Measurements from ENCODE around the gene MS4A4E.
"Not testable (repeated sequence)": the region's sequence is repeated elsewhere in the genome, so short reads cannot be mapped to it uniquely, and the experiment has no call there.

The MS4A4E gene

DNA sequence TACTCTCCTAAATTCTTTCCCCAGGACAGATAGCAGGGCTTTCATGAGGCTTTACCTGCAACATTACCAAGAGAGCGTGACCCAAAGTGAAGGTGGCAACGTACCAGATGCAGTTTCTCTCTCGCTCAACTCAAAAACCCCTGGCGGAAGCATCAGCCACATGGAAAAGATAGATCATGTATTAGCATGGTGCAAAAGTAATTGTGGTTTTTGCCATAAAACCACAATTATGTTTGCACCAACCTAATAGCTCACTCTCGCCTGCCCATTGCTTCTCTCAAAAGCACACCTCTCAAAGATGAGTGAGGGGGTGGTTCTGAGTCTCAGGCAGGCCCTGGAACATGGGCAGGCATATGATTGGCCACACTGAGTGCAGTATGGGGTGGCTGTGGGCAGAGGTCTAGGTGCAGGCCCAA, 67.1 kb downstream of the MS4A4E start:
- no peak for DNase-seq (ENCODE audit: insufficient read length, low spot score)
- no peak for TF ChIP-seq POLR2A (IDR thresholded peaks at IDR 0.05; ENCODE audit: low read depth, low read length)
- FAIRE-seq, result no peak

DNA sequence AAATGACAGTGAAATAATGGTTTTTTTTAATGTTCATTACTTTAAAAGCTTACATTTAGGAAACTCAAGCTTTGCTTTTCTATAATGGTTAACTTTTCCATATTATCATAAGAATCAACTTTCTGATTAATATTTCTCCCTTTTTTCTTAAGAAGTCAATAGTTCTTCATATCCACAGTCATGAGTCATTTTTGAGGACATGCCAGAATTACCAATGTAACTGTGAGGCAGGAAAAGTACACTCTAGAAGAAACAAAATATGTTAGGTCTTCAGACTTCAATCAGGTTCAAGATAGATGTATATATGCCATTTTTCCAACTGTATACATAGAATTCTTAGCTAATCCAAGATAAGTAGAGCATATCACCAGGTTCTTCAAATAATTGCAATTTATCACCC, 70.9 kb downstream of the MS4A4E start:
- FAIRE-seq (no peak), DNase-seq (ENCODE audit: insufficient read length, low spot score) (no peak)
- no peak for TF ChIP-seq POLR2A (IDR thresholded peaks at IDR 0.05; ENCODE audit: low read depth, low read length)

DNA sequence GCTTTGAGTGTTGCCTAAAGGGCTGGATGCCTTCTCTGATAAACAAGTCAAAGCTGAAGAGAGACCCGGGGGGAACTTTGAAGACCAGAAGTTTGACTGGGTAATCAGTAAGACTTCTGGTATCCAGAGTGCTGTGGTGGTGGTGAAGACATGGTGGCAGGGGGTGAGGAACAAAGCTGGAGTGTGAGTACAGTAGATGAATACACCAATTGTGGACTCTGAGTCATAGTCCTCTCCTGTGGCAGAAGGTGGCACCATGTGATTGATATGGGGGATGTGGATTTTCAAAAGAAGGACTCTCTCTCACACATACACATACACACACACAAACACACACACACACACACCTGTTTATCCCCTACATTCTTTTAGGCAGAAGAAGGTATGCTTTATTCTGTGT, 72.4 kb downstream of the MS4A4E start:
- FAIRE-seq, result no peak

DNA sequence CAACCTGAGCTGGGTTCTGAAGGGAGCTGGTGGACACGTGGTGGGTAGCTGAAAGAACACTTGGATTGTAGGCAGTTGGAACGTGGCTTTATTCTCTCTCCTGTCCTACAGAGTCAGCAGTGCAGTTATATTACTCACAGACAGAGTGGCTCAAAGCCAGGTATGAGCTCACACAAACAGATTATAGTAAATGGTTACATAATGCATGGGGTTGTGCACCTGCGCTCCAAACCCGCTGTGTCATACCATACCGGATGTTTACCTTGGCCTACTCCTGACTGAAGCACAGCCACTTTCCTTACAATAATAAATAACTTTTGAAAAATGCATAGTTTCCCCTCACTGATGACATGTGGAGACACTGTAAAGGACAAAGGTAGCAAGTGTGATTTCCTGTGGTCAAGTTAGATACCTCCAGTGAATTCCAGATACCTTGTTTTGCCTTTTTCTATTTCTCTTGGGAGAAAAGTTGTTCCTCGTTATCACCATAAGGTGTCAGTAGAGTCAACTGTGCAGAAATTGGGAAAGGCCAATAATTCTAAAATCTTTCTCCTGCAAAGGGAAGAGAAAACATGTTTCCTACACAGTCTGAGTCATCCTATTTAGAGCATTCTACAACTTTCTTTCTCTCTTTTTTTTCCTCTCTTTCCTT, 73.5 kb downstream of the MS4A4E start:
- peak; percentile 6 for DNase-seq (ENCODE audit: insufficient read length, low spot score)
- no peak for TF ChIP-seq POLR2A (IDR thresholded peaks at IDR 0.05; ENCODE audit: low read depth, low read length)
- peak; percentile 80 for FAIRE-seq

More for the DNA sequence above, 72.4 kb downstream of the MS4A4E start:
- no peak for TF ChIP-seq POLR2A (IDR thresholded peaks at IDR 0.05; ENCODE audit: low read depth, low read length)
- DNase-seq (ENCODE audit: insufficient read length, low spot score), result no peak

DNA sequence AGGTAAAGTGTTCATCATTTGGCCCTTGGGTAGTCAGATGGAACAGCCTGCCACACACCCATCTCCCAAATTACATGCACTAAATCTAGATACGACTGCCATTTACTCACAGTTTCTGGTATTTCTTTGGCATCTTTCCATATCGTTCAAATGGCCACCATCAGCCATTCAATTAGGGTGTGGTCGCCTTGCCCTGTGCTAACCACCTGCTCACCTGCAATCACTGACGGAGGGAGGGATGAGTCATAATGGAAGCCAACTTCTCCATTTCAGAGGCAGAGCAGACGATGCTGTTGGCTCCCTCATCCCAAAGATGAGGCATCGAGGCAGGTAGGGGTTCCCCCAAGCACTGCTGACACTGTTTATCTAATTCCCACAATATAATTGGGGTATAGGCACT, 74.6 kb downstream of the MS4A4E start:
- DNase-seq (ENCODE audit: insufficient read length, low spot score) (no peak), FAIRE-seq (no peak)
- no peak for TF ChIP-seq POLR2A (IDR thresholded peaks at IDR 0.05; ENCODE audit: low read depth, low read length)

DNA sequence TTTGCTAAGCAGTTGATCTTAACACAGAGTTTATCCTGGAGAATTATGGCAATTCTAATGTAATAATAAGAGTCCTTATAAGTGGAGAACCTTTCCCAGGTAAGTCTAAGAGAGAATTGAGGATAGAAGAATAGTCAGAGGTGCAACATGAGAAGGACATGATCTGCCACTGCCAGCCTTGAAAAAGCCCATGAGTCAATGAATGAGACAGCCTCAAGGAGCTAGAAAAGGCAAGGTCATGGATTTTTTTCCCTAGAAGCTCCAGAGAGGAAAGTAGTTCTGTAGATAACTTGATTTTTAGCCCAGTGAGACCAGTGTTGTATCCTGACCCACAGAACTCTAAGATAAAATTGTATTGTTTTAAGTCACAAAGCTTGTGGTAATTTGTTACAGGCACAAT, 77.0 kb downstream of the MS4A4E start:
- no peak for TF ChIP-seq POLR2A (IDR thresholded peaks at IDR 0.05; ENCODE audit: low read depth, low read length)
- DNase-seq (ENCODE audit: insufficient read length, low spot score) (no peak), FAIRE-seq (no peak)

DNA sequence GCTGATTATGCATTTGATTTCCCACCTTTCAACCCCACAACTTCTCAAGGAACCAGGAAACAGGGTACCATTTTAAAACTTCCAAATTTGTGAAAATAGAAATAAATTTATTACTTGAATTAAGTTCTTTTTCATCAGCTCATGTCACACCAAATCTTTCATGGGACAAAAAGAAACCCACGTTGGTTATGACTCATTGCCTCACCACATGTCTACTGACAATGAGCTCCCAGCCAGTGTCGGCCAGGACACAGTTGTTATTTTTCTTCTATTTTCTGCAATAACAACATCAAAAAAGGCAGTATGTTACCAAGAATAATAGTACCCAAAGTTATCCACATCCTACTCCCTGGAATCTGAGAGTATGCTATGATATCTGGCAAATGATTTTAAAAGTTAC, 77.4 kb downstream of the MS4A4E start:
- FAIRE-seq (no peak), DNase-seq (ENCODE audit: insufficient read length, low spot score) (no peak)
- no peak for TF ChIP-seq POLR2A (IDR thresholded peaks at IDR 0.05; ENCODE audit: low read depth, low read length)

DNA sequence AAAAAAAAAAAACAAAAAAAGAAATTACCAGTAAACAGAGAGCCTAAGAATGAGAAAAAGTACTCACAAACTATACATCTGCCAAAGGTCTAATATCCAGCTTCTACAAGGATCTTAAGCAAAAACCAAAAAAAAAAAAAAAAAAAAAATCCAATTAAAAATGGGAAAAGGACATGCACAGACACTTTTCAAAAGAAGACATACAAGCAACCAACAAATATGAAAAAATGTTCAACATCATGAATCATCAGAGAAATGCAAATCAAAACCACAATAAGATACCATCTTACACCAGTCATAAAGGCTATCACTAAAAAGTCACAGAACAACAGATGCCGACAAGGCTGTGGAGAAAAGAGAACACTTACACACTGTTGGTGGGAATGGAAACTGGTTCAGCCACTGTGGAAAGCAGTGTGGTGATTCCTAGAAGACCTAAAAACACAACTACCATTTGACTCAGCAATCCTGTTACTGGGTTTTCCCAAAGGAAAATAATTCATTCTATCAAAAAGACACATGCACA, 78.3 kb downstream of the MS4A4E start:
- TF ChIP-seq POLR2A (IDR thresholded peaks at IDR 0.05; ENCODE audit: low read depth, low read length), result no peak
- DNase-seq (ENCODE audit: insufficient read length, low spot score) (no peak), FAIRE-seq (no peak)

DNA sequence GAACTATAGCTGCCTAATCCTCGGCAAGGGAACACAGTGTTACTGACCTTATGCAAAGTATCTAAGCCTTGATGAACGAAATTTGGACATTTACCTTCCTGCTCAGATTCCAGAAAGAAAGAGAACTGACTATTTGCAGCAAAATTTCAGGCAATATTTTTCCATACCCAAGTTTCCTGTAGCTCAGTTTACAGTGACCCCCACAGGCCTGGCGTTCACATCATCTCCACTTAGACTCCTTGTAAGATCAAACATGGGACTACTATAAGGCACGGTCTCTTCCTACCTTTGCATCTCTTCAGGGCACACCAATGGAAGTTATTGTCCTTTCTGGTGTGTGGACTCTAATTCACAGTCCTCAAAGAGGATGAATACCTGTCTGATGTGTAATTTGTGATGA, 81.2 kb downstream of the MS4A4E start:
- TF ChIP-seq POLR2A (IDR thresholded peaks at IDR 0.05; ENCODE audit: low read depth, low read length), result no peak
- DNase-seq (ENCODE audit: insufficient read length, low spot score) (no peak), FAIRE-seq (no peak)

DNA sequence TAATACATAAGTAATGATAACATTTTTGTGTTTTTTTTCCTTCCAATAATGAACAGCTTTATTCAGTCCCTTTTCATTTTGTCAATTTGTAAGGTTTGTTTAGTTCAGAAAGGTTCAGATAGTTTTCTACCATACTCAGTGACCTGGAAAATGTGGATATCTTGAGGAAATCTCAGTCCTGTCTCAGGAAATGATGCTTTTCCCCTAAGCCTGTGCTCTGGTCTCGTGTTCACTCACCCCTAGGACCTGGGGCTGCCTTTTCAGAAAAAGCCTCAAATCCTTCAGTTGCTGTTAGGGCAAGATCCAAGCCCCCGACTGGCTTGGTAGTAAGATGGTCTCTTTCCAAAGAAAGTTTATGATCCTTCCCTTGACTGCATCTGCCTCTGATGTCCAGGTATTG, 81.8 kb downstream of the MS4A4E start:
- no peak for TF ChIP-seq POLR2A (IDR thresholded peaks at IDR 0.05; ENCODE audit: low read depth, low read length)
- FAIRE-seq (no peak), DNase-seq (ENCODE audit: insufficient read length, low spot score) (no peak)

DNA sequence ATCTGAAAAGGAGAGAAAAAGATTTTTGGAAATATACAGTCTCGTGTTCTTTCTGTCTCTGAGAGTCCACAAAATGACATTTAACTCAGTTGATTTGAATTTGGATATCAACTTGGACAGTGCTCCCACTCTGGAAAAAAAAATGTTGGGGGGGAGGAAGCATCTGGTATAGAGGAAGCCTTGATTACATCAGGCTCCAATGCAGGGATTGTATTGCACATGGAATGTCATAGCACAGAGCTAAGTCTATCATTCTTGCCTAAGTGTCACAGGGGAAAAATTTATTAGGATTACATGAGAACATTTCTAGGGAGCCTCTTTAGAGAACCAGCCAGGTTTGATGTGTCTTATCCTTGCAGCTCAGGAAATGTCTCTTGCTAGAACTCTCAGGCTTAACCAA, 83.1 kb downstream of the MS4A4E start:
- no peak for TF ChIP-seq POLR2A (IDR thresholded peaks at IDR 0.05; ENCODE audit: low read depth, low read length)
- DNase-seq (ENCODE audit: insufficient read length, low spot score), result no peak
- no peak for FAIRE-seq

DNA sequence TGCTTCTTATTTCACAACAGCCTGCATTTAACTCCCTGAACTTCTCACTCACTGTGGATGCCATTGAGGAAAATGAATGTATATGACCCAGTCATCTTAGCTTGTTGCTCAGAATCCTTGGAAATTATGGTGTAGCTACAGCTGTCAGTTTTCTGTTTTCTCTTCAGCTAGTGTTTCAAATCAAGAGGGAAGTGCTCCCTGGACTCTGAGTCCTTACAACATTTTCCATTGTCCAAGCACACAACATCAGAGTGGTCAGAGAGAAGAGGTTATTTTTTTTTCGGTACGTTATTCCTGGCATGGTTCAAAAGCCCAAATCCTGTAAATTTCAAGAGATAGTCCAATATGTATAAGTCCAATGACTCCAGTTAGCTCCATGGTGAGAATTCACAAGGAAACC, 83.7 kb downstream of the MS4A4E start:
- no peak for FAIRE-seq
- TF ChIP-seq POLR2A (IDR thresholded peaks at IDR 0.05; ENCODE audit: low read depth, low read length), result no peak
- no peak for DNase-seq (ENCODE audit: insufficient read length, low spot score)

DNA sequence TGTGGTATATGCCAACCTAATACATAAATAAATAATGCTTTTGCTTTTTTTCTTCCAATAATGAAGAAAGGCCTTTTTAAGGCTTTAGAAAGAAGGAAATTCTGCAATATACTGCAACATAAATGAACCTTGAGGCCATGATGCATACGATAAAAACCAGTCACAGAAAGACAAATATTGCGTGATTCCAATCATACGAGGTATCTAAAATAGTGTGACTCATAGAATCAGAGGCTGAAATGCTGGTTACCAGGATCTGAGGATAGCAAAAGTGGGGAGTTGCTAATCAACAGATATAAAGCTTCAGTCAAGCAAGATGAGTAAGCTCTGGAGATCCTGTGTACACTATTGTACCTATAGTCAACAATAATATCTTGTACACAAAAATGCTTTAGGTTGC, 84.3 kb downstream of the MS4A4E start:
- DNase-seq (ENCODE audit: insufficient read length, low spot score) (no peak), FAIRE-seq (no peak)
- no peak for TF ChIP-seq POLR2A (IDR thresholded peaks at IDR 0.05; ENCODE audit: low read depth, low read length)

DNA sequence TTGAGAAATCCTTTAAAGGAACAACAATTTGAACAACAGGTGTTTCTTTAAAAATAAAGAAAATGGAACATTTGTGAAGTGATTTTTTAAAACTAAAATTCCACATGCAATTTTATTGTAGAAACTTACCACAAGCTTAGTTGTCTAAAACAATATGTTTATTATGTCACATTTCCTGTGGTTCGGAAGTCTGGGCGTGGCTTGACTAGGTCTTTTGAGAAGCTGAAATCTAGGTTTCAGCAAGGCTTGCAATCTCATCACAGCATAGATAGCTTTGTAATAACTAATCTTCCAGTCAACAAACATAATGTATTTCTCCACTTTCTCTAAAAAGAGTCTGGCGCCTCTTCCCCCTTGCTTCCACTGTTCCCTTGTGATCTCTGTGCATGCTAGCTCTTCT, 87.0 kb downstream of the MS4A4E start:
- TF ChIP-seq POLR2A (IDR thresholded peaks at IDR 0.05; ENCODE audit: low read depth, low read length), result no peak
- FAIRE-seq (no peak), DNase-seq (ENCODE audit: insufficient read length, low spot score) (no peak)

DNA sequence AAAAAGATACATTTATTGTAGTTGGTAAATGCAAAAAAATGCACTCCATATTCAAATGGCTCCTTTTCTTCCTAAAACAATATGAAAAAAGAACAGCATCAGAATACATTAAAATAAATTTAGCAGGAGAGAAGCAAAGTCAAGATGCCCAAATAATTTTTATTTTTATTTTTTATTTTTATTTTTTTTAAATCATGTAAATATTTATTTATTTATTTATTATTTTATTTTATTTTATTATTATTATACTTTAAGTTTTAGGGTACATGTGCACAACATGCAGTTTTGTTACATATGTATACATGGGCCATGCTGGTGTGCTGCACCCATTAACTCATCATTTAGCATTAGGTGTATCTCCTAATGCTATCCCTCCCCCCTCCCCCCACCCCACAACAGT, 90.2 kb downstream of the MS4A4E start:
- not testable (repeated sequence) for FAIRE-seq

DNA sequence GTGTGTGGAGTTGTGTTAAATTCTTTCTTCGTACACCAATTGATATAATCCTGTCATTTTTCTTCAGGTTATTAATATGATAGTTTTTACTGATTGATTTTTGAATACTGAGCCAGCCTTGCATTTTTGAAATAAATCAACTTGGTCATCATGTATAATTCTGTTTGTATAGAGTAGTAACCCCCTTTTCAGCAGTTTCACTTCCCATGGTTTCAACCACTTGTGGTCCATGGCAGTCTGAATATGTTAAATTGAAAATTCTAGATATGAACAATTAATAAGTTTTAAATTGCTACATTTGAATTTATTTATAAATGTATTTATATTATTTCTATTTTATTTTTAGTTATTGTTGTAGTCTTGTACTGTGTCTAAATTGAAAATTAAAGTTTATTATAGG, 92.7 kb downstream of the MS4A4E start:
- DNase-seq (ENCODE audit: insufficient read length, low spot score), result no peak
- no peak for TF ChIP-seq POLR2A (IDR thresholded peaks at IDR 0.05; ENCODE audit: low read depth, low read length)
- FAIRE-seq, result no peak

More for the DNA sequence above, 90.2 kb downstream of the MS4A4E start:
- DNase-seq (ENCODE audit: insufficient read length, low spot score), result not testable (repeated sequence)

Measured in H54 (cell line).